Hematopoietic multipotent progenitor cell treated with erythropoietin and hydrocortisone succinate and interleukin-3 and kit ligand, for 8 days (in vitro differentiated cells): ENCODE results near the gene PROX1.

Experiments
- DNase-seq: peaks from one replicate; pipeline ENCODE4 v3.0.0-alpha.2; 2015

Gene PROX1

DNA sequence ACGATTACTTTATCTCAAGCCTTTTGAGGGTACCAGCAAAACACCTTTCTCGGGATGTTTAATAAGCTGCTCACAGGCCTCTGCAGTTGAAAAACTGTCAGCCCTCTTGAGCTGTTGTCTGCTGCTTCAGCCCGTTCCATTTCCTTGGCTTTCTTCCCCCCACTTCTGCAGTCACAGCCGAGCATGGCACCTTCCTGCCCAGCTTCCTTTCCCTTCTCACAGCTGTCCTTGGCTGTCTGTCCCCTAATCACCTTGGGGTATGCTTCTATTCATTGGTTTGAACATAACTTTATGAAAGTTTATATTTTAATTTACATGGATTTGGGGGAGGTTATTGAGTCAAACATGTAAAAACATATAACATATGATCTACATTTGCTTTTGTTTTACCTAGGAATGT lies 6.9 kb upstream of the PROX1 start:
- DNase-seq = no peak

DNA sequence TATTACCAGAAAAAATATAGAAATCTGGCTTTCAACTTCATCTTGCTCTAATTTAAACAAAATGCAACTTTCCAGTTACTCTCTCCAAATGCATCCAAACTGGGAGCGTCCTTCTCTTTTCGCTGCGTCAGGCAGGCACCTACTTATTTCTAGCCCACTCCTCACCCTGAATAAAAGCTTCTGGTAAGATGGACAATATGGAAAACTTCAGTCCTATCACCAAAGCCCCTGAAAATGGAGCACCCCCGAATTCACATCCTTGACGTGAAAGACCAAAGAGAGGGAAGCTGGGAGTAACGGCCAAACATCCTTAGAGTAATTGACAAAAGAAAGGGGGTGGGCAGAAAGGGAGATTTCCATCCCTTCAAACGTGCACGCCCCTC lies 5.5 kb upstream of the PROX1 start:
- DNase-seq = no peak

DNA sequence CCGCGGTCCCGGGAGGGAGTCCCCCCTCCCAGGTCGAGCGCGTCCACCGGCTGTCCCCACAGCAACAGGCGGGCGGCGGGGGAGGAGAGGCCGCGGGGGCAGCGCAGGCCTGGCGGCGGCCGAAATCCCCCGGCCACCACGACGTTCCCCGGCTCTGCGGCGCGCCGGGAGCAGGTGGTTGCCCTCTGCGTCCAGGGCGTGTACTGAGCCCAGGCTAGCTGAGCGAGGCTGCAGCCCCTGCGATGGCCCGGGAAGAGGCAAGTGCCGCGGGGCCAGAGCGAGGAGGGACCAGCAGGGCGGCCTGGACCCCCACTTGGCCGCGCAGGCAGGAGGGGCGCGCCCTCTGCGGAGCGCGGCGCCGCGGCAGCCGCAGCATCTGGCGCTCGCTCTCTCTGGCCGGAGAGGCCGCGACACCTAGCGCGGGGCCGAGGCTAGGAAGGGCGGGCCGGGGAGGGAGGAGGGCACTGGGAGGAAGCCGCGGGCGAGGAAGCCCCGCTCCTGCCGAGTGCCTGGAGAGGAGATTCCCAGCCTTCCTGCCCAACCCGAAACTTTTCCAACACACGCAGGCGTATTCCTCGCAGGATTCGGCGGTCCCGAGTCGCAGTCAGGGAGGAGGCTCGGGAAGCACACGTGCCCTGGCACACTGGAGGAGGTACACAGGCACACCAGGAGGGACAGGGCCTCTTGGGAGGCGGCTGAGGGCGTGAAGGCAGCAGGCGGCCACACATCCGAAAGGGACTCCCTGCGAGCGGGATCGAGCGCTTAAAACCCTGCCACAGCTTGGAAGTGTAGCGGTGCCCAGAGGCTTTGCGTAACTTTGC lies 4.9 kb upstream of the PROX1 start:
- no peak for DNase-seq

DNA sequence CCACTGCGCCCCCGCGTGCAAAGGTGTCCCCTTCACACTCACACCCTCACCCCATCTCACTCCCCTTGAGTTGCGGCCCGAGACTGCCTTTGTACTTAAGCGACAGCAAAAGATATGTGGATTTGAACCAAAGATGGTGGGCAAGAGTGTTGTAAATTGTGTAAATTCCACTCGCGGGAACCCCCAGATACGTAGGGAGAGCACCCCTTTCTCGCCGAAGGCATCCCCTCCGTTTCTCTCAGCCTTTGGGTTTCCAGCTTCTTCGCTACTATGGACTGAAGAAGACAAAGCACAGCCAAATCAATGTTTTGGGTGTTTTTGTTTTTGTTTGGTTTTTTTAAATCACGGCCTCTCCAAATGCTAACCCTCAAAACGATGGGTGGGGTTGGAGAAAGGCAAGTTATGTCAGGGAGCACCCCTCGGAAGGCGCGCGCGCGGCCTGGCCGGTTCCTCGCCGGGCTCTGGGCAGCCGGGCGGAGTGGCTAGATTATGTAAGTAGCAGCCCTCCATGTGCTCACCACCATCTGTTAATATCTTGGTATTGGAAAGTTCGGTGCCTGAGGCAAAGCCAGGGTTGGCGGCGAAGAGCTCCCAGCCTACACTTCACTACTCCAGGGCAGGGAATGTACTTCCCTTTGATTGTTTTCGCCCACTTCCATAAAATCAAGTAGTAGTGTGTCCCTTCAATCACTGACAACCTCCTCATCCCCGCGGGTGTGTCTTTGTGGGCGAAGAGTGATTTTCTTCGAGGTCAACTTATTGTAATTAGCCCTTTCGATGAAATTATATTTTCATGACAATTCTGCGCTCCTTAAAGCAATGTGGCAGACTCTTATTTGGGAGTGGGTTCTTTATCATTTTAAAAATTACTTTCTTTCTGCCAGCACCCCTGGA lies 4.0 kb upstream of the PROX1 start:
- no peak for DNase-seq

DNA sequence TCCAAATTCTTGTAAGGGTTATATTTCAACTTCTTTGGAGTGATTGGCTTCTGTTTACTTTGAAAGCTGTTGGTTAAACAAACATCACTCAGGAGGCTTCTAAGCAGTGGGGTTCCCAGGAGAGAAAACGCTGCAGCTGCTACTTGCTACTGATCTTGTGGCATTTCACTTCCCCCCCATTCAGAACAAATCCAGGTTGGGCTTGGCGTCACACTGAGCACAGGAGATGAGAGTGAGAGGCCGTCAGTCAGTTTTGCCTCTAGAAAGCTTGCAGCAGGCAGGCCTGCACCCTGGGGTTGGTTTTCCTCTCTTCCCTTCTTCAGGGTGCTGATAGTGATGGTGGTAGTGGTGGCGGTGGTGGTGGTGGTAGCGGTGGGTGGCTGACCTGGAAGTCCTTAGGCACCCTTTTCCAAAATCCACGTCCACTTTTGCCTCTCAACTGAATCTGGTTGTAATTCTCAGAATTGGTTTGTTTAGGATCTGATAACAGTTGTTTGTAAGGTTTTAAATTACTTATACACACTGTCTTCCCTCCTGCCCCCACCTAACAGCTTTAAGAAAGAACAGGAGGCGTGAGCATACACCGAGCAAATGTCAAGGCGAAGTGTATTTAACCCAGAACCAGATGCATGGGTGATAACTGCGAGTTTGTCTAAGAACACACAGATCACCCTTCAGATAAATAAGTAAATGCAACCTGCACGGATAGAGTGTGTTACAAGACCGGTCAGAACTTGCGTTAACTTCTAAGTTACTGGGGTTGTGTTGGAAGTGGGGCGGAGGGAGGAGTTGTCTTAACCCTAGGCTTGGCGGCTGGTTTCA lies 3.2 kb upstream of the PROX1 start:
- DNase-seq = no peak

DNA sequence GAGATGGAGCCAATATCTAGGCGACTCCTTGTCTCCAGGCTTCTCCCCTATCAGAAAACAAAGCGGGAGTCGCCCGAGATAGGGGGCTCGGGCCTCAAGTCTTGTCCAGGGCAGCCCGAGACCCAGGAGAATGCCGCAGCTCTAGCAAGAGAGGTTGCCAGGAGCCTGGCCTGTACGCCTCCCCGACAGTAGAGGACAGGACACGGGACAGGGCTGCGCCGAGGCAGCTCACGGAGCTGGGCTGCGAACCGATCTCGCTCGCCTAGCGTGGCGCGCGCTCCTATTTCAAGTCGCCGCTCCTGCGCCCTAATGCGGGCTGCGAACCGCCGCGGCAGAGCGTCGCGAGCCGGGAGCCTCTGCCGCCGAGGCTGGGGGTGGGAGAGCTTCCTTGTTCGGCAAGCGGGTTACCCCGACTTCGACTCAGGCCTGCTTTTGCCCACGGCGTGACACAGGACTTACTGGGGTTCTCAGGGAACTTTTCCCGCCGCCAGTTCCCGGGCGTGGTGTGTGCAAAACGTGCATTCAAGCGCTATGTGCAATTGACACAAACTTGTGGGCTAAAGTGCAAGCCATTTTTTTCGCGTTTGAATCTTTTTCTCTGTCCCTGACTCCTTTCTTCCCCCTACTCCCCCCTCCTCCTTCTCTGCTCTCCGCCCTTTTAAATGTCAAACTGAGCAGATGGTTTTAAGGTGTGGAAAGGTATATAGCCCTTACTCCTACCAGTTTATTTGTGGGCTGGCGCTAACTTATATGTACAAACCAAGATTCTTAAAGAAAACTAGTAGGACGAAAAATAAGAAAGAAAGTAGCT lies 2.4 kb upstream of the PROX1 start:
- DNase-seq = no peak

DNA sequence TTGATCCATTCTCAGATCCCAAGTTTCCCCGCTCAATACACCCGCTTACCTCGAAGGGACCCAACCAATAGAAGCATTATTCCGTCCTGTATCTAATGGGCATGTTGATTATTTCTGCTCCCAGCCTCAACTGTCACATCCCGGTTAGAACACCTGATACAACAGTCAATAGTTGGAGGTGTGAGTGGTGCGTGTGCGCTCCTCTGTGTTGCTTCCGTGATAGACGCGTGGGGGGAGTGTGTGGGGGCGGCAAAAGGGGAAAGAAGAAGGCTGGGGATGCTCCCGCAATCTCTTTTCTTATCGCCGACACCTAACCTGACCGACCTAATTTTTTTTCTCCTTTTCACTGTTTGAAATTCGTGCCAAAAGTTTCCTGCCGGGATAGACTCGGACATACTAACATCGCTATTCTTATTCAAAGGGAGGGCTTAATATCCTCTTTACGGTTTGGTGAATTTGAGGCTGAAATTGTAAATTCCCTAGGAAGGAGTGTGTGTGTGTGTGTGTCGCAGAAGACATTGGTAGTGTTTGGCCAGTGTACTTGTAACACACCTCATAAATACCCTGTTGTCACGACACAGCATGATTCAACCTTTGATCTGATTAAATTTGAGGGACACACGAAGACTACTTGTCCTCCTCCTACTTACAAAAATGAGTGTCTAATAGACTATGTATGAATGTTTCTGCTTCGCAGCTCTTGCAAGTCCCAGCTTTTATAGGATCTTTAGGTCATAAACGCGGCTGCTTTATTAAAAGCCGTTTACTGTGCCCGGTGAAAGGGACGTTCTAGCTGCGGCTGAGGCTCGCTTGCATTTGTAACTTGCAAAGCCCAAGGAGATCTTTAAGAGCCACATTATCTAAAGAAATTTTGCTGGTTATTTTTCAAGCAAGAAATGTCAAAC lies 1.5 kb upstream of the PROX1 start:
- DNase-seq = no peak

DNA sequence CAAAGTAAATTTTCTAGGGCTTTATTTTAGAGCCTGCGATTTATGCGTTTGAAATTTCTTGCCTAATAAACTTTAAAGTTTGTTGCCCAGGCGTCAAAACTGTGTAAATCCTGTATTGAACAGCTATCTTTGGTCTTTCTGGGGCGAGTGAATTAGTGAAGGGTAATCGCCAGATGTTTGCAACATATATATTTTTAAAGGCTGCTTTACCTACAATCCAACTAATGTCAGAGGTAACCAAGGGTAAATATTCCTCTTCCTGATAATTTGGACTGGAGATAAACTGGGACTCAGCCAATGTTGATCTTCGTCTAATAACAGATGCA lies 885 bp upstream of the PROX1 start:
- no peak for DNase-seq

DNA sequence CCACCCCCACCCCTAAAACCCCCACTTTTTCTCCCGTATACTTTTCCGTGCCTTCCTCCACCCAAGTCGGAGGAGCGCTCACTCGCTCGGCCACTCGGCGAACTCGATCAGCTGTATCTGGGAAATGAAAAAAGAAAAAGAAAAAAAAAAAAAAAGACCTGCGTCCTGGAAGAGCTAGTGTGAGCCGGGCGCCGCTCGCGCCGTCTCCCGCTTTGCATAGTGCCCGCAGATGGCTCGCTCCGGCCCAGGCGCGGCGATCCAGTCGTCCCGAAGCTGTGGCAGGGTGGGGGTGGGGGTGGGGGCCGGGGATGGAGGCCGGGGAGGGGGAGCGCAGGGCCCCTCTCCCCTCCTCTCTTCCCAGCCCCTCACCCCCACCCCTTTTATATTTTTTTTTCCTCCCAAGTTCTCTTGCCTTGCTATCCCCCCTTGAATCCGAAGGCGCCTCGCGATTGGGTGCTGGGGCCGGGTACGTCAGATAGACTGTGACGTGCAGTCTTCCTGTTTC lies 299 bp upstream of the PROX1 start:
- no peak for DNase-seq

DNA sequence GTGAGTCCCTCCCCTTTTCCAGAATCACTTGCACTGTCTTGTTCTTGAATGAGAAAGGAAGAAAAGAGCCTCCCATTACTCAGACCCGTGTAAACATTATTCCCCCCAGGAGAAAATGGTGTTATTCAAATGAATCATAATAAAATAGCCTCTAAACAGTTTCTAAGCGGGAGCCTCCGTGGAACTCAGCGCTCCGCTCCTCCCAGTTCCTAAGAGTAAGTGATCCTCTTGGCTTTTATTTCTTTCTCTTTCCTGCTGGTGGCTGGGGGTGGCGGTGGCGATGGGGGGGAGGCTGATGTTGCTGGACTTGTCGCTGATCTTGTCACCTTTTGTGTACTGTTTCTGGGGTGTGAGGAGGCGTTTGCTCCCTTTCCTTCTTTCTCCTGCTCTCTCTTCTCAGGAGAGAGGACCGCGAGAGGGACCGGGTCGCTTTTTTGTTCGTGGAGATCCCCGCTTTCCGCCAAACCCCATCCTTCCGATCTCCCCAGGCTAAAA lies 781 bp downstream of the PROX1 start:
- DNase-seq = no peak

DNA sequence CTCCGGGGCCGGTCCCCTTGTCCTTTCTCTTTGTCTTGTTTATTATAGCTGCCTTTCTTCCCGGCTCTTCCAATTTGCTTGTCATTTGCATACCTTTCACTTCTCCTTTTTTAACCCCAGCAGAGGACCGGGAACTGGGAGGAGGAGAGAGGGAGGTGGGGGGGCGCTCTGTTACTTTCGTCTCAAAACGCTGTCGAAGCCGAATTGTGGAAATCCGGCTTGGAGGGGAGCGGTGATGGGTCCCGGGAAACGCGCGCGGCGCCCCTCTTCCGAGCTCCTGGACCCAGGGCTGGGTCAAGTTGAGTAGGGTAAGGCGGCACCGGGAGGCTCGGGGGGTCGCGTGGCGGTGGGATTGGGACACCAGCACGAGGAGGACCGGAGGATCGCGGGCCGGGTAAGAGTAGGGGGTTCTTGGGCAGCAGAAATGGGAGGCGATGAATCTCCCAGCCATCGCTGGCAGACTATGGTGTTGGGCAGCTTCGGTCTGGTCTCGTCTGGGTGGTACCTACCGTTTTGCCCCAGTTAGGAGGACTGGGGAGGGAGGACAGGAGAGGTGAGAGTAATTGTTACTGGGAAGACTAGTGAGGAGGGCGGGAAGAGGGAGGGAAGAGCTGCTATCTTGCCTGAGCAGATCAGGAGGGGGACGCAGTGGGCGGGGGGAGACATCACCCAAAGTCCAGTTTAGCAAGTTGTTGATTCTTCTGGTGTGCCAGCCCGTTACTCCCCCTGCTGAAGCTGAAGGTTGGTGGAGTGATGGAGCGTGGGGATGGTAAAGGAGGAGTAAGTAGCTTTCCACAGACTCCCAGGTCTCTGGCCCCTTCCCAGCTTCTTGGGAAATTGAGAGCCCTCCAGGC lies 1.5 kb downstream of the PROX1 start:
- no peak for DNase-seq

DNA sequence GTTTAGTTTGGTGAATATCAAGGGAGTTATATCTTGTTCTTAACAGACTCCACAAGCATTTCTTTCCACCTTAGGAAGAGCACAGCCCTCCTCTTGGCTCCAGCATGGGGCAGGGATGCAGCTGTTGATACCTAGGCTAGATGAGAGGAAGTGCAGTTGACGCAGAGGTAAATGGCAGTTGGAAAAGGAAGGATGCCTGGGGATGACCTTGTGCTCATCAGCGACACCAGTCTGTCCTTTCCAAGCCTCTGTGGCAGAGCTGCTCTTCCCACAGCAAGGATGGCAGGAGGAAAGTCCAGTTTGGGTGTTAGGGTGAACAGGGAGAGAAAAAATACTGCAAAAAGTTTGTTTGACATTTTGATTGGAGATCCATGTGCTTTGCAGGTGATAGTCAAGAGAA lies 6.2 kb downstream of the PROX1 start:
- no peak for DNase-seq

DNA sequence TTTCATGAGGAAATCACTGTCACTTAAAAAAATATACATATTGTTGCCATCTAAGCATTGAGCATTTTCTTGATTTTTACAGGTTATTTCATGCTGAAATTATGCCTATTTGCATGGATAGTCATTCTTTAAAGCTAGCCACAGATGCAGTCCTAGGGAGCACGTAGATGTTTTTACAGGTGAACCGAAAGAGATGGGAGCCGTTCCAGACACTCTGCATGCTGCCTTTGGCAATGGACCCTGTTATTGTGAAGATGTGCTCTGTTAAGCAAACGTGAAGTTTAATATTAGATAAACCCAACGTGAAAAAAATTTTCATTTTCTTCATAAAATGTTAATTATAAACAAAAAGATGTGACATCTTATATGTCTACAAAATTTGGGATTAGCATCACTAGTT lies 7.1 kb downstream of the PROX1 start:
- no peak for DNase-seq

DNA sequence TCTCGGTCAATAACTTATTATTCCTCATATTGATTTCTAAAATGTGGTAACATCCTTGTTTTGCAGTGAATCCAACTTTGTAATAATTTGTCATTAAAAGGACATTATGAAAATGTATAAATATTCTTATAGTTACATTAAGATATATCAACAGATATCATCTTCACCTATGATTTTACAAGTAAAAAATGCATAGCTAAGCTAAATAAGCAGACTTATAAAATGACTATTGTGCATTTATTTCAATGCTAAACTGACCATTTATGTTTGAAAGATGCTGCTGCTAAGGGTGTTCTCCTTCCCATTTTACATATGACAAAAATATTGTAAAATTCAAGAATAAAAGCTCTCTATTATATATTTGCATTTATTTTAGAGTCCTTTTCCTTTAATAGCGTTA lies 7.8 kb downstream of the PROX1 start:
- DNase-seq = no peak

DNA sequence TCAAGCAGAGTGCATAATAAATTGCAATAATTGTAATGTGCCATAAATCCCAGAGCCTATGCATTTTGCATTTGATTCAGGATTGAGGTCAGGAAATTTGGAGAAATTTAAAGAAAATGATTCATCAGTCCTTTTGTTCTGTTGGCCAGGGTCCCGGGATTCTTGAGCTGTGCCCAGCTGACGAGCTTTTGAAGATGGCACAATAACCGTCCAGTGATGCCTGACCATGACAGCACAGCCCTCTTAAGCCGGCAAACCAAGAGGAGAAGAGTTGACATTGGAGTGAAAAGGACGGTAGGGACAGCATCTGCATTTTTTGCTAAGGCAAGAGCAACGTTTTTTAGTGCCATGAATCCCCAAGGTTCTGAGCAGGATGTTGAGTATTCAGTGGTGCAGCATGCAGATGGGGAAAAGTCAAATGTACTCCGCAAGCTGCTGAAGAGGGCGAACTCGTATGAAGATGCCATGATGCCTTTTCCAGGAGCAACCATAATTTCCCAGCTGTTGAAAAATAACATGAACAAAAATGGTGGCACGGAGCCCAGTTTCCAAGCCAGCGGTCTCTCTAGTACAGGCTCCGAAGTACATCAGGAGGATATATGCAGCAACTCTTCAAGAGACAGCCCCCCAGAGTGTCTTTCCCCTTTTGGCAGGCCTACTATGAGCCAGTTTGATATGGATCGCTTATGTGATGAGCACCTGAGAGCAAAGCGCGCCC lies 8.7 kb downstream of the PROX1 start:
- DNase-seq = no peak

DNA sequence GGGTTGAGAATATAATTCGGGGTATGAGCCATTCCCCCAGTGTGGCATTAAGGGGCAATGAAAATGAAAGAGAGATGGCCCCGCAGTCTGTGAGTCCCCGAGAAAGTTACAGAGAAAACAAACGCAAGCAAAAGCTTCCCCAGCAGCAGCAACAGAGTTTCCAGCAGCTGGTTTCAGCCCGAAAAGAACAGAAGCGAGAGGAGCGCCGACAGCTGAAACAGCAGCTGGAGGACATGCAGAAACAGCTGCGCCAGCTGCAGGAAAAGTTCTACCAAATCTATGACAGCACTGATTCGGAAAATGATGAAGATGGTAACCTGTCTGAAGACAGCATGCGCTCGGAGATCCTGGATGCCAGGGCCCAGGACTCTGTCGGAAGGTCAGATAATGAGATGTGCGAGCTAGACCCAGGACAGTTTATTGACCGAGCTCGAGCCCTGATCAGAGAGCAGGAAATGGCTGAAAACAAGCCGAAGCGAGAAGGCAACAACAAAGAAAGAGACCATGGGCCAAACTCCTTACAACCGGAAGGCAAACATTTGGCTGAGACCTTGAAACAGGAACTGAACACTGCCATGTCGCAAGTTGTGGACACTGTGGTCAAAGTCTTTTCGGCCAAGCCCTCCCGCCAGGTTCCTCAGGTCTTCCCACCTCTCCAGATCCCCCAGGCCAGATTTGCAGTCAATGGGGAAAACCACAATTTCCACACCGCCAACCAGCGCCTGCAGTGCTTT lies 9.4 kb downstream of the PROX1 start:
- no peak for DNase-seq

DNA sequence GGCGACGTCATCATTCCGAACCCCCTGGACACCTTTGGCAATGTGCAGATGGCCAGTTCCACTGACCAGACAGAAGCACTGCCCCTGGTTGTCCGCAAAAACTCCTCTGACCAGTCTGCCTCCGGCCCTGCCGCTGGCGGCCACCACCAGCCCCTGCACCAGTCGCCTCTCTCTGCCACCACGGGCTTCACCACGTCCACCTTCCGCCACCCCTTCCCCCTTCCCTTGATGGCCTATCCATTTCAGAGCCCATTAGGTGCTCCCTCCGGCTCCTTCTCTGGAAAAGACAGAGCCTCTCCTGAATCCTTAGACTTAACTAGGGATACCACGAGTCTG lies 10.0 kb downstream of the PROX1 start:
- no peak for DNase-seq

DNA sequence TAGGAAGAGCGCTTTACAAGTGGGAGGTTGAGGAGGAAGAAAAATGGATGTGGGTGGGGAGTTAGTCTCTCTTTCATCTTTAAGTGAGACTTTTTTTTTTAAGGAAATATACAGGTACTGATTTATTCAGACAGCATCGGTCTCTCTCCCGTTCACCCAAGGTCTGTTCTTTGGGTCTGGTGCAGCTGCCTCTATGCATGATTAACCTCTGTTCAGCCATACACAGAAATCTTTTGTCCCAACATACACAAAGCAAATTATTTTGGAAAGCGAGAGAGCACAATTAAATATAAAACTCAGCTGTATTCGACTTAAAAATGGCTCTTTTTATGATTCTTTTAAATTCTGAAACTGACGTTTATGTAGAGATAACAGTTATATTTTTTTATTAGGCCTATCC lies 11.0 kb downstream of the PROX1 start:
- no peak for DNase-seq

DNA sequence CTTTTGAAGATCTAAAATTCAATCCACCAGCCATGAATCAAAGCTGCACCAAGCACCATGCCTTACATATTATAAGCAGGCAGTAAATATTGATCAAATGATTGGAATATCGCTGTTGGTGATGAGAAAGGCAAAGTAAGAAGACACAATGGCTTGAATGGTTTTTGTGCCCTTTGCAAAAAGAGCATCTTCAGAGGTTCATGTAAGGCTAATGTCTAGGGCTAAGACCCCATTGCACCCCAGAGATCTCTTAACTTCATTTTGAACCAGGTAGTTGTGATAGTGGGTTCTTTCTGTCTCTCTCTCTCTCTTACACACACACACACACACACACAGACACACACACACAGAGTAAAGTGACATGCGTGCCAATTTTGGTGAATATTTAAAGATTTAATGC lies 12.0 kb downstream of the PROX1 start:
- DNase-seq = no peak
